Cortex of kidney (tissue), 1 donor: ENCODE measurements around the gene IFITM10.

Experiments
- DNase-seq: peaks from one replicate; lab custom pipeline; 2025; lab: John Stamatoyannopoulos, UW

IFITM10 gene

GRCh38 chr11:1737080-1737757, 13.2 kb downstream of the IFITM10 start:
- no peak for DNase-seq

GRCh38 chr11:1736447-1736992, 13.9 kb downstream of the IFITM10 start:
- DNase-seq, result no peak

- no peak for DNase-seq
These were observed 15.1 kb downstream of the IFITM10 start for GRCh38 chr11:1735271-1735670.

- DNase-seq, result no peak
These were observed 15.7 kb downstream of the IFITM10 start for GRCh38 chr11:1734641-1735081.

GRCh38 chr11:1733716-1734640, 16.4 kb downstream of the IFITM10 start:
- no peak for DNase-seq

GRCh38 chr11:1733009-1733715, 17.2 kb downstream of the IFITM10 start:
- no peak for DNase-seq

GRCh38 chr11:1732418-1733008, 17.9 kb downstream of the IFITM10 start:
- DNase-seq, result no peak

- DNase-seq, result no peak
These were observed 18.8 kb downstream of the IFITM10 start for GRCh38 chr11:1731451-1732059.

GRCh38 chr11:1730059-1730629, 20.3 kb downstream of the IFITM10 start:
- no peak for DNase-seq

- DNase-seq, result no peak
These were observed 20.7 kb downstream of the IFITM10 start for GRCh38 chr11:1729692-1730011.

- DNase-seq, result no peak
These were observed 21.3 kb downstream of the IFITM10 start for GRCh38 chr11:1728931-1729691.

- no peak for DNase-seq
These were observed 22.1 kb downstream of the IFITM10 start for GRCh38 chr11:1728301-1728700.

- DNase-seq, result no peak
These were observed 22.5 kb downstream of the IFITM10 start for GRCh38 chr11:1727861-1728260.

- DNase-seq, result no peak
These were observed 23.2 kb downstream of the IFITM10 start for GRCh38 chr11:1727096-1727690.

- DNase-seq, result no peak
These were observed 30.6 kb downstream of the IFITM10 start for GRCh38 chr11:1719781-1720180.

- no peak for DNase-seq
These were observed 32.1 kb downstream of the IFITM10 start for GRCh38 chr11:1718326-1718725.

GRCh38 chr11:1717745-1718144, 32.6 kb downstream of the IFITM10 start:
- DNase-seq, result no peak

GRCh38 chr11:1714908-1715885, 35.2 kb downstream of the IFITM10 start:
- DNase-seq, result no peak

- no peak for DNase-seq
These were observed 41.7 kb downstream of the IFITM10 start for GRCh38 chr11:1708716-1709115.
